HCT116 (cell line): Measurements from ENCODE around the gene XPC. TPM values are rescaled to one million over a fixed set of nuclear protein-coding genes. Genes with fewer than 3 reads are reported as not detected.
A peak's percentile ranks its signal among the peaks of the same experiment; 100 is the strongest.

Source experiments
- ATAC-seq: fragments of 200-7000 bp; cut with Tn5 transposase; 2 replicates; pipeline ENCODE4 v1.9.1; 2020; ENCODE audit warnings: mild to moderate bottlenecking, moderate library complexity
- BruUV-seq: library from RNA; stranded (reverse); fragments of 400-500 nt; replicated peaks from 2 replicates; lab custom pipeline; 2021; lab: Mats Ljungman, UMichigan
- CTCF ChIA-PET: fragments of 300-600 bp; sonication (Branson Sonifier 250); formaldehyde crosslinking; loops from one replicate; lab custom pipeline; 2021; ENCODE audit warnings: antibody characterized with exemption; lab: Charles Lee
- POLR2A ChIA-PET: fragments of 300-600, 350-600 bp; sonication (Branson Sonifier 250); formaldehyde crosslinking; loops from one replicate; lab custom pipeline; 2021; ENCODE audit warnings: antibody characterized with exemption; lab: Charles Lee
- RAD21 ChIA-PET, 2 experiments: fragments of 300-600 bp; sonication (Branson Sonifier 250); formaldehyde crosslinking; loops; one replicate each; lab custom pipeline; 2023; ENCODE audit warnings: low total read pairs in 2 of 2; ENCODE audit not compliant: uncharacterized antibody in 2 of 2, unreplicated experiment in 2 of 2, low non-redundant PET in 1 of 2; lab: Charles Lee
- DNase-seq: peaks from one replicate; pipeline ENCODE4 v3.0.0-alpha.2; 2010; ENCODE audit warnings: low read depth, low spot score
- H2AFZ ChIP-seq: fragments of 200-600 bp; shearing (Covaris generic), sonication (generic); 2 replicates; pipeline ENCODE4 v1.6.1; 2017; ENCODE audit warnings: low read depth, mixed run types, mixed read lengths, antibody characterized with exemption, low read length; ENCODE audit not compliant: poor library complexity, severe bottlenecking
- H3K27ac ChIP-seq: 2 replicates; pipeline ENCODE4 v1.5.1; 2012; ENCODE audit warnings: low read depth, low read length
- H3K27me3 ChIP-seq: fragments of 200-600 bp; sonication (generic); 2 replicates; pipeline ENCODE4 v1.6.1; 2016; ENCODE audit warnings: mixed run types, low read length, mixed read lengths; ENCODE audit not compliant: insufficient read depth
- H3K36me3 ChIP-seq, 2 experiments: fragments of 200-500 bp in 1 of 2; fragments of 200-600 bp in 1 of 2; sonication (Bioruptor generic) in 1 of 2; sonication (generic) in 1 of 2; 2 replicates each; pipeline versions ENCODE4 v1.5.1 to v1.6.1; 2014 to 2016; ENCODE audit warnings: low read length in 2 of 2, inconsistent platforms in 1 of 2, mixed read lengths in 1 of 2, mixed run types in 1 of 2; ENCODE audit not compliant: insufficient read depth in 2 of 2, control insufficient read depth in 1 of 2
- H3K4me1 ChIP-seq, 2 experiments: fragments of 200-600 bp in 1 of 2; sonication (generic) in 1 of 2; 2 replicates each; pipeline versions ENCODE4 v1.5.1 to v1.6.1; 2012 to 2017; ENCODE audit warnings: low read length in 2 of 2, inconsistent platforms in 1 of 2, mild to moderate bottlenecking in 1 of 2, mixed read lengths in 1 of 2, mixed run types in 1 of 2, moderate library complexity in 1 of 2; ENCODE audit not compliant: insufficient read depth in 2 of 2, control insufficient read depth in 1 of 2
- H3K4me2 ChIP-seq: fragments of 200-600 bp; sonication (generic); 2 replicates; pipeline ENCODE4 v1.6.1; 2017; ENCODE audit warnings: mixed run types, low read length, mixed read lengths
- H3K4me3 ChIP-seq, 2 experiments: fragments of 200-600 bp in 1 of 2; sonication (generic) in 1 of 2; replicated peaks in 1 of 2; 2 replicates each; pipeline ENCODE4 v1.5.1; 2011 to 2016; ENCODE audit warnings: low read length in 2 of 2, control low read depth in 1 of 2, low read depth in 1 of 2, mild to moderate bottlenecking in 1 of 2, mixed read lengths in 1 of 2, mixed run types in 1 of 2
- H3K79me2 ChIP-seq: fragments of 200-600 bp; sonication (generic); 2 replicates; pipeline ENCODE4 v1.6.1; 2017; ENCODE audit warnings: mild to moderate bottlenecking, mixed run types, low read length, moderate library complexity, mixed read lengths; ENCODE audit not compliant: insufficient read depth
- H3K9ac ChIP-seq: fragments of 200-600 bp; sonication (generic); 2 replicates; pipeline ENCODE4 v1.6.1; 2016; ENCODE audit warnings: low read length, mixed read lengths
- H3K9me2 ChIP-seq: fragments of 200-600 bp; sonication (generic), shearing (Covaris generic); 2 replicates; pipeline ENCODE4 v1.6.1; 2017; ENCODE audit warnings: mixed run types, mild to moderate bottlenecking, moderate library complexity; ENCODE audit not compliant: insufficient read depth
- H3K9me3 ChIP-seq, 2 experiments: fragments of 200-500 bp in 1 of 2; fragments of 200-600 bp in 1 of 2; sonication (Bioruptor generic) in 1 of 2; sonication (generic) in 1 of 2; 2 replicates each; pipeline ENCODE4 v1.6.1; 2014 to 2017; ENCODE audit warnings: low read length in 2 of 2, mixed read lengths in 2 of 2, inconsistent platforms in 1 of 2, low read depth in 1 of 2, mild to moderate bottlenecking in 1 of 2, mixed run types in 1 of 2, moderate library complexity in 1 of 2; ENCODE audit not compliant: control insufficient read depth in 1 of 2, insufficient read depth in 1 of 2
- H4K20me1 ChIP-seq: fragments of 200-600 bp; sonication (generic), shearing (Covaris generic); 2 replicates; pipeline ENCODE4 v1.6.1; 2017; ENCODE audit warnings: mixed run types, mild to moderate bottlenecking, moderate library complexity; ENCODE audit not compliant: insufficient read depth
- CEBPB ChIP-seq: IDR thresholded peaks from 2 replicates; pipeline ENCODE4 v1.6.1; 2012; ENCODE audit warnings: low read depth
- ELF1 ChIP-seq: IDR thresholded peaks from 2 replicates; pipeline ENCODE4 v1.6.1; 2012; ENCODE audit warnings: low read depth, borderline replicate concordance
- FOSL1 ChIP-seq: IDR thresholded peaks from 2 replicates; pipeline ENCODE4 v1.6.1; 2012; ENCODE audit warnings: low read depth
- JUND ChIP-seq: IDR thresholded peaks from 2 replicates; pipeline ENCODE4 v1.6.1; 2012
- POLR2AphosphoS5 ChIP-seq: IDR thresholded peaks from 2 replicates; pipeline ENCODE4 v1.6.1; 2011; ENCODE audit warnings: mild to moderate bottlenecking, low read depth, low read length, moderate library complexity
- SIN3A ChIP-seq: IDR thresholded peaks from 2 replicates; pipeline ENCODE4 v1.6.1; 2012; ENCODE audit warnings: low read depth
- TCF7L2 ChIP-seq: IDR thresholded peaks from 2 replicates; pipeline ENCODE4 v1.7.0; 2011; ENCODE audit warnings: borderline replicate concordance, inconsistent platforms; ENCODE audit not compliant: insufficient read depth, insufficient read length; ENCODE audit errors: extremely low read depth
- YY1 ChIP-seq: IDR thresholded peaks from 2 replicates; pipeline ENCODE4 v1.6.1; 2011; ENCODE audit warnings: low read length, low read depth, moderate library complexity, mild to moderate bottlenecking; ENCODE audit not compliant: insufficient replicate concordance; ENCODE audit errors: extremely low read depth
- intact Hi-C: fragments of 100-400 bp; cut with micrococcal nuclease; formaldehyde crosslinking; loops from 2 replicates; pipeline ENCODE4 v1.10.0; 2022
- total RNA-seq: library from RNA; stranded (reverse); gene quantifications from one replicate; pipeline ENCODE4 v1.2.1, GENCODE V29; 2021; ENCODE audit not compliant: unreplicated experiment
- TF ChIP-seq, protein P1 (sequence below): IDR thresholded peaks from 2 replicates; pipeline ENCODE4 v1.6.1; 2012; ENCODE audit warnings: low read depth
- TF ChIP-seq, protein P2 (sequence below): IDR thresholded peaks from 2 replicates; pipeline ENCODE4 v1.6.1; 2011; ENCODE audit warnings: mild to moderate bottlenecking, low read length, moderate library complexity; ENCODE audit not compliant: insufficient replicate concordance; ENCODE audit errors: extremely low read depth

The XPC gene
- total RNA-seq, 1 experiment from 2014 or later: 29.5 TPM

DNA sequence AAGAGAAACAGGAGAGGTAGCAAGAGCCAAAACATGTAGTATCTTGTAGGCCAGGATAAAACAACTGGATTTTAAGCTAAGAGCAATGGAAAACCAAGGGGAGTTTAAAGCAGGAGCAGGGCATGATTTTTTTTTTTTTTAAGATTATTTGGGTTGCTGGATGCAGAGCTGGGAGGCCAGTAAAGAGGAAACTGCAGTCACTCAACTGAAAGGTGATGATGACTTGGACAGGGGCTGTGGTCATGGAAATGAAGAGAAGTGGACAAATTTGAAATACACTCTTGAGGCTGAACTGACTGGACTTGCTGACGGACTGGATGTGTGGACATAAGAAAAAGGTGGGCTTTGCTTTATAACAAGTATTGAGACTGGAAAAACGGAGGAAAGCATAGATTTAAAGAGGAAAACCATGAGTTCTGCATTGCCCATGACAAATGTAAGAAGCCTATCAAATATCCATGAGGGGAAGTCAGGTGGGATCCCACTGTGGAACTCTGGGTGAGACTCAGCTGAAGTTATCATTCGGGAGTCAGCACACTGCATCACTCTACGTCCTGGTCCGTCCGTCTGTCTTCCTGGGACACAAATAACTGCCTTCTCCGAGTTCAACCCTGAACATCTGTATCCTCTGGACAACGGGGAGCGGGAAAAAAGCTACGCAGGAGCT lies 688 bp downstream of the XPC start:
- peaks cover 10 to 14% of the 10 kb centered on the region in 2 experiments; a peak in 3 of 4 replicates for H3K4me1 ChIP-seq
- H3K4me2 ChIP-seq: peak overlapping the region; percentile 96
- no peaks in the 10 kb centered on the region for H3K9me3 ChIP-seq
- H3K27ac ChIP-seq: peak overlapping the region; percentile 86
- no peaks in the 10 kb centered on the region for H3K27me3 ChIP-seq
- H3K79me2 ChIP-seq: peaks cover 94% of the 10 kb centered on the region
- H3K9ac ChIP-seq: peak overlapping the region; percentile 90
- H3K36me3 ChIP-seq: peaks cover 9 to 14% of the 10 kb centered on the region in 2 experiments; a peak in 3 of 4 replicates
- CTCF ChIA-PET: interaction anchor here (1.2 kb wide), 2 partner anchors 26 to 281 kb away, joined by 5 to 13 read pairs; no protein-coding TSS in a partner anchor
- intact Hi-C loops: loop anchor here (5.0 kb wide), 1 partner anchor 50 kb away; the partner anchor contains the start of gene TMEM43
- no peaks in the 10 kb centered on the region for H3K9me2 ChIP-seq
- H3K4me3 ChIP-seq: peak overlapping the region; percentile 84 to 97
- BruUV-seq: TSS peak; percentile 64
- no peak overlapping the region for H2AFZ ChIP-seq
- TF ChIP-seq SIN3A (peak; percentile 23; the same call in 1 of the 2 replicates), CEBPB (no peak)
- TF ChIP-seq, all 23 proteins: peak for 1
- peak; percentile 2 for DNase-seq
- no peaks in the 10 kb centered on the region for H4K20me1 ChIP-seq
- POLR2A ChIA-PET: interaction anchor here (1.0 to 2.1 kb wide), 3 partner anchors 10 to 53 kb away, joined by 4 to 18 read pairs (median 7); partner anchors contain the start of genes CHCHD4 and TMEM43
- ATAC-seq: no peak; the same call in 1 of the 2 replicates
- RAD21 ChIA-PET: interaction anchor here (0.6 to 1.3 kb wide), 2 partner anchors 53 kb away, joined by 3 read pairs; partner anchors contain the start of genes CHCHD4 (in 2 of the 2) and TMEM43 (in 2 of the 2)

DNA sequence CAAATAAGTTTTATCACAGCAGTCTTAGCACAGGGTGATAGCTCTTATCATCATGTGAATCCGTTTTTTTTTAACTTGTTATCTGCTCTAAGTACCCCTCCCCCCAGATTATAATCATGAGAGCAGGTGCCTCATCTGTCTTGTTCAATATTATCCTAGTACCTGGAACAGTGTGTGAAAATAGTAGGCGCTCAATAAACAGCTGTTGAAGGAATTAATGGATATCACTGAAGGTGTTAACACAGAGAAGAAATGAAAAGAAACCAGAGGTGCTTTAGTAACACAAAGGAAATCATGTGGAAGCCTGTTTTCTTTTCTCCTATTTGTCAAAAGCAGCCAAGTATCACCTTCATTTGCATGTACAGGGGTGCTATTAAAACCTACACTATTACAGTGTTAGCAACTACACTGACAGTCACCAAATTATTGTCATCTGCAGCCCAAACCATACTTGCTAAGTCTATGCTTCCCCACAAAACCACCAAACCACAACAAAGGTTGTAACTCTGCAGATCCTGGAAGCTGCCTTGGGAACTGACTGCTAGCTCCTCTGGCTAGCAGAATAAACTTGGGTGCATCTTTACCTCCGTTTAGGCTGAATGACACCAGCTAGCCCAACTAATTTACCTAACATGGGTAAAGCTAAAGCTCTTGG lies 2.9 kb downstream of the XPC start:
- POLR2A ChIA-PET: no interaction called here
- intact Hi-C loops: loop anchor here (5.0 kb wide), 1 partner anchor 48 kb away; the partner anchor contains the start of gene TMEM43
- Histone ChIP-seq H2AFZ (no peak overlapping the region), H3K27ac (no peak overlapping the region), H3K4me2 (no peak overlapping the region), H3K79me2 (peaks cover 72% of the 10 kb centered on the region), H3K4me3 (no peak overlapping the region), H3K36me3 (peaks cover 10 to 11% of the 10 kb centered on the region in 2 experiments; a peak in 2 of 4 replicates), H3K9me2 (no peaks in the 10 kb centered on the region), H4K20me1 (no peaks in the 10 kb centered on the region), H3K9ac (no peak overlapping the region), H3K4me1 (peaks cover 10 to 14% of the 10 kb centered on the region in 2 experiments; a peak in 3 of 4 replicates), H3K9me3 (no peaks in the 10 kb centered on the region), H3K27me3 (no peaks in the 10 kb centered on the region)
- no TSS peak for BruUV-seq
- no peak for DNase-seq
- CTCF ChIA-PET: interaction anchor here (1.1 kb wide), 1 partner anchor 23 kb away, joined by 3 read pairs; no protein-coding TSS in a partner anchor
- RAD21 ChIA-PET: interaction anchor here in 1 of 2 experiments (0.7 kb wide), 1 partner anchor 295 kb away, joined by 3 read pairs; the partner anchor contains the start of gene WNT7A
- no peak for ATAC-seq
- TF ChIP-seq SIN3A: no peak
- no peak for TF ChIP-seq FOSL1
- no peak for TF ChIP-seq ELF1
- no peak for TF ChIP-seq POLR2AphosphoS5
- TF ChIP-seq, protein P1, sequence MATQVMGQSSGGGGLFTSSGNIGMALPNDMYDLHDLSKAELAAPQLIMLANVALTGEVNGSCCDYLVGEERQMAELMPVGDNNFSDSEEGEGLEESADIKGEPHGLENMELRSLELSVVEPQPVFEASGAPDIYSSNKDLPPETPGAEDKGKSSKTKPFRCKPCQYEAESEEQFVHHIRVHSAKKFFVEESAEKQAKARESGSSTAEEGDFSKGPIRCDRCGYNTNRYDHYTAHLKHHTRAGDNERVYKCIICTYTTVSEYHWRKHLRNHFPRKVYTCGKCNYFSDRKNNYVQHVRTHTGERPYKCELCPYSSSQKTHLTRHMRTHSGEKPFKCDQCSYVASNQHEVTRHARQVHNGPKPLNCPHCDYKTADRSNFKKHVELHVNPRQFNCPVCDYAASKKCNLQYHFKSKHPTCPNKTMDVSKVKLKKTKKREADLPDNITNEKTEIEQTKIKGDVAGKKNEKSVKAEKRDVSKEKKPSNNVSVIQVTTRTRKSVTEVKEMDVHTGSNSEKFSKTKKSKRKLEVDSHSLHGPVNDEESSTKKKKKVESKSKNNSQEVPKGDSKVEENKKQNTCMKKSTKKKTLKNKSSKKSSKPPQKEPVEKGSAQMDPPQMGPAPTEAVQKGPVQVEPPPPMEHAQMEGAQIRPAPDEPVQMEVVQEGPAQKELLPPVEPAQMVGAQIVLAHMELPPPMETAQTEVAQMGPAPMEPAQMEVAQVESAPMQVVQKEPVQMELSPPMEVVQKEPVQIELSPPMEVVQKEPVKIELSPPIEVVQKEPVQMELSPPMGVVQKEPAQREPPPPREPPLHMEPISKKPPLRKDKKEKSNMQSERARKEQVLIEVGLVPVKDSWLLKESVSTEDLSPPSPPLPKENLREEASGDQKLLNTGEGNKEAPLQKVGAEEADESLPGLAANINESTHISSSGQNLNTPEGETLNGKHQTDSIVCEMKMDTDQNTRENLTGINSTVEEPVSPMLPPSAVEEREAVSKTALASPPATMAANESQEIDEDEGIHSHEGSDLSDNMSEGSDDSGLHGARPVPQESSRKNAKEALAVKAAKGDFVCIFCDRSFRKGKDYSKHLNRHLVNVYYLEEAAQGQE: no peak
- TF ChIP-seq TCF7L2: no peak
- TF ChIP-seq, protein P2, sequence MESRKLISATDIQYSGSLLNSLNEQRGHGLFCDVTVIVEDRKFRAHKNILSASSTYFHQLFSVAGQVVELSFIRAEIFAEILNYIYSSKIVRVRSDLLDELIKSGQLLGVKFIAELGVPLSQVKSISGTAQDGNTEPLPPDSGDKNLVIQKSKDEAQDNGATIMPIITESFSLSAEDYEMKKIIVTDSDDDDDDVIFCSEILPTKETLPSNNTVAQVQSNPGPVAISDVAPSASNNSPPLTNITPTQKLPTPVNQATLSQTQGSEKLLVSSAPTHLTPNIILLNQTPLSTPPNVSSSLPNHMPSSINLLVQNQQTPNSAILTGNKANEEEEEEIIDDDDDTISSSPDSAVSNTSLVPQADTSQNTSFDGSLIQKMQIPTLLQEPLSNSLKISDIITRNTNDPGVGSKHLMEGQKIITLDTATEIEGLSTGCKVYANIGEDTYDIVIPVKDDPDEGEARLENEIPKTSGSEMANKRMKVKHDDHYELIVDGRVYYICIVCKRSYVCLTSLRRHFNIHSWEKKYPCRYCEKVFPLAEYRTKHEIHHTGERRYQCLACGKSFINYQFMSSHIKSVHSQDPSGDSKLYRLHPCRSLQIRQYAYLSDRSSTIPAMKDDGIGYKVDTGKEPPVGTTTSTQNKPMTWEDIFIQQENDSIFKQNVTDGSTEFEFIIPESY: no peak
- TF ChIP-seq YY1: no peak
- TF ChIP-seq JUND: no peak
